Colon (tissue), 2 donors: ENCODE results near the gene DYNLT1.
"Not testable (repeated sequence)": the region's sequence is repeated elsewhere in the genome, so short reads cannot be mapped to it uniquely, and the experiment has no call there.

Source experiments
- FAIRE-seq: peaks from 2 replicates; lab custom pipeline; 2012; peaks lifted over from hg19 to GRCh38; lab: Jason Lieb, UNC
- donor health status: control.
- donor health status: control.

Gene DYNLT1

DNA sequence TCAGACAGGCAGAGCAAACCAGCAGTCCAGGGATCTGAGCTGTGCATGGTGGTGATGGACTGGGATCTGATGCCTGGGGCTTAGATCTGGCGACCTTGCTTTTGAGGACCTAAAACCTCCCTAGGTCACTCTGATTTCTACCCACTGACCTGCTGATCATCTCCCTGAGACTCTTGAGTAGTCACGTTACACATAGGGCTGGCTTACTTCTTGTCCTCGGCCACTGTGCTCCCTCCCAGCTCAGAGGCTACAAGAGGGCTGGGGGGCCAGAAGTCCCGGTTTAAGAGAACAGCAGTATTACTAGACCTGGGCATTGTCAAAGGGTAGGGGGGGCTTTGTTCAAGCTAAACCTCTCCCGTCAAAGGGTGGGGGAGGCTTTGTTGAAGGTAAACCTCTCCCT lies 5.5 kb downstream of the DYNLT1 start:
- no peak for FAIRE-seq

GRCh38 chr6:158638324-158638854 lies 6.2 kb downstream of the DYNLT1 start:
- no peak for FAIRE-seq

GRCh38 chr6:158636778-158637177 lies 7.8 kb downstream of the DYNLT1 start:
- FAIRE-seq: no peak

DNA sequence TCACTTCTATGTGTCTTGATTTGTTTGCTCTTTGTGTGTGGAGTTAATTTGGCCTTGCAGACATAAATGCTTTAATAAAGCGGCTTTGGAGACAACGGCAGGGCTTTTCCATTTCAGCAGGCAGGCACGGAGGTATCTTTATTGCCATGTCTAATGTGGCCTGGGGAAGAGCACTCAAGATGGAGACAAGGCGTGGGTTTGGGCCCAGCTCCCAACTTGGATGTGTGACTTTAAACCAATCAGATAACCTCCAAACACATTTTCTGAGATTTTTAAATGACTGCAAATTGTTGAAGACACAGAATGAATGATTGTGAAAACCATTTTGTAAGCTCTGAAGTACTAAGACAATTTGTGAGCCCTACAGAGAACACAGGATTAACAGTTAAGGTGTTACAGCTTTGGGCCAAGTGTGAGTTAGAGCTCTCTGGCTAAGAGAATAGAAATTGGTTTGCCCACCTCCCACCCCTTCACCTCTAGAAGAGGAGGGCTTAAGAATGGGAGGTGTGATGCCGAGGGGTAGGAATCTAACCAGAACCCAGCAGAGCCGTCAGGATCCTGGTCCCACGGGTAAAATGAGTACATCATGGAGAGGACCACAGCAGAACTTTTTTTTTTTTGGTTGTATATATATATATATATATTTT lies 9.0 kb downstream of the DYNLT1 start:
- FAIRE-seq: no peak

DNA sequence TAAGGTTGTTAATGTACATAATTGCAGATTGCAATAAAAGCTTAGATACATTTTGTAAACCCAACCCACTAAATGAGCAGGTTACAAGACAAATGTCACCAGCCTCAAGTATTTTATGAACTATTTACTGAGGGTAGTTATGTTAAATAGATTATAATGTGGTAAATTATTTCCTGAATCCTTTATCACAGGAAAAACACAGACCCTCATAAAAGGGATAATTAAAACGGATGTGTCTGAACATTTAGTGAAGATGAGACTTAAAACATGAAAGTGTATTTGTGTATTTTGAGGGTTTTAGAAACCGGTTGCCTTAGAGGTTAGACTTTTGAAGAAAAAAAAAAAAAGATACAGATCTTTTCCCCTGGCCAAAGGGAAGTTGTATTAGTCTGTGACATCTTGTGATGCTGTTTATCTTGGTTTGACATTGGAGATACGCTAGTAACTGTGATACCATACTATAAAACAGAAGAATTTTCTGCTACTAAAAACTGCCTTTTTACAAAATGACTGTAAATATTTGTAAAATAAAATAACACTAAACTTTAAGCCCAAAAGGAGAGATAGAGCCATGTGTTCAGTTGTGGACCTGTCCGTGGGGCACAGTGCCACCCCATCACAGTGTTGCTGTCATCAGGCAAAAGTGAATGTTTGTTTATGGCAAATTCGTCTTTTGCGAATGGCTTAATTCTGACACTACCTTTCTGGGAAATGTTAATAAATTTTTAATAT lies 9.7 kb downstream of the DYNLT1 start:
- FAIRE-seq: peak; percentile 14

DNA sequence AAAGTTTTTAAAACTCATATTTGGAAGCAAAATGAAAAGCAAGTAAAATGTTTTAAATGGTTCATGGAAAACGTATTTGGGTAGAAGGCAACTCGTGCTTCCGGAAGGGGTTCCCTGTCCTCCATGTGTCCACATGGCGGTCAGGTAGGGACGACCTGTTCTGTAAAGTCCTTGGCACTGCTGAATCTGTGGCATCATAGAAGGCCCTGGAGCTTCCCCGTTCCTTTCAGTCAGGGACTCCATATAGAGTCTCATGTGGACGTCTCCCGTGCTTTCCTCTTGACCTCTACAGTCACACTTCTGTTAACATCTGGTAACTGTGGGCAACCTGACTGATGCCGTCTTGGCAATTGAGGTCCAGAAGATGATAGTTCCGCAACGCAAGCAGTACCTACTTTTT lies 11.4 kb downstream of the DYNLT1 start:
- no peak for FAIRE-seq

DNA sequence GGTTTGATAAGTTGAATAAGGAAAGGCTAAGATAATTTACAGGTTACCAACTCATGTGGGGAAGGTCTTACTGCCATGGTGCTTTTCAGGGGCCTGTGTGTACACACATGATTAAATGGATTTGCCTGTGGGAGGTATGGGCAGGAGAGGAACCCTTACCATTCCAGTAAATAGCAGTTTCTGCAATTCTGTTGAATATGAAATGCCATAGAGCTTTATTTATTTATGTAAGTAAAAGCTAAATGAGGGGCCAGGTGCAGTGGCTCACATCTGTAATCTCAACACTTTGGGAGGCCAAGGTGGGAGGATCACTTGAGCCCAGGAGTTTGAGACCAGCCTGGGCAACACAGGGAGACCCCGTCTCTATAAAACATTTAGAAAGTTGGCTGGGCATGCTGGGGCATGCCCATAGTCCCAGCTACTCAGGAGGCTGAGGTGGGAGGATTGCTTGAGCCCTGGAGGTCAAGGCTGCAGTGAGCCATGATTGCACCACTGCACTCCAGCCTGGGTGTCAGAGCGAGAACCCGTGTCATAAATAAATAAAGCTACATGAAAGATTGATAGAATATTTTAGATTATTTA lies 11.9 kb downstream of the DYNLT1 start:
- FAIRE-seq: not testable (repeated sequence)

DNA sequence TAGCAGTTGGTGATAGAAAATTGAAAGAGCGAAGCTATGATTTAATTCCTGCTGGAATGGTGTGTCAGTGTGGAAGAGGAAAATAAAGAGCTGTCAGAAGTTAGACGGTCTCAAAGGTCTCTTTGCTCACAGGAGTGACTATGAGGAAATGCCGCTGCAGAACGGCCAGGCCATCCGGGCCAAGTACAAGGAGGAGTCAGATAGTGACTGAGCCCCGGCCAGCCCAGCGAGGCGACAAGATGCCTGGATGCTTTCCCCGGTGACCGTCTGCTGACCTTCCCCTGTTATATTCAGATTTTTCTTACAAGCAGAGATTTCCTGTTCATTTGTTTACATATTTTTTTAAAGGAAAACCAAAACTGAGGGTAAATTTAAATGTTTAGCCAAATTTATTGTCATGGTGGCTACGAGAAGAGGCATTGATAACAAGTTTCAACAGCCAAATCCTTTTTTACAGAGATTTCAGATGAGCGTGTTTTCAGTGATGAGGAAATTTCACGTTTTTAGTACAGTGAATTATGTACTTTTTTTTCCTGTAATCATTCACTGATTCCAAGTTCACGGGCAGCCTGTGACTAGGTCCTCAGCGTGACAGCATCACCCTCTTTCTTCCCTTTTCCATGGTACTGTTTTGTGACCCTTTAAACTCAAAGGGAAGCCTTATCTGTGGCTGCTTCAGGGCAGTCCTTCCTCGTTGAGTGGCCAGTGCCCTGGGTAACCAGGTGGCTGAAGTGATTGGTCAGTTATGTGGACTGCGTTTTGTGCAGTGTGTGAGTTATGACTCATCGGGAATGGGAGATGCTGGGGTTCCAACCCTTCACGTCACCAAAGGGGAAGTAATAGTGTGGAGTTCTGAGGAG lies 12.6 kb downstream of the DYNLT1 start:
- no peak for FAIRE-seq

GRCh38 chr6:158630938-158631616 lies 13.5 kb downstream of the DYNLT1 start:
- FAIRE-seq: no peak

DNA sequence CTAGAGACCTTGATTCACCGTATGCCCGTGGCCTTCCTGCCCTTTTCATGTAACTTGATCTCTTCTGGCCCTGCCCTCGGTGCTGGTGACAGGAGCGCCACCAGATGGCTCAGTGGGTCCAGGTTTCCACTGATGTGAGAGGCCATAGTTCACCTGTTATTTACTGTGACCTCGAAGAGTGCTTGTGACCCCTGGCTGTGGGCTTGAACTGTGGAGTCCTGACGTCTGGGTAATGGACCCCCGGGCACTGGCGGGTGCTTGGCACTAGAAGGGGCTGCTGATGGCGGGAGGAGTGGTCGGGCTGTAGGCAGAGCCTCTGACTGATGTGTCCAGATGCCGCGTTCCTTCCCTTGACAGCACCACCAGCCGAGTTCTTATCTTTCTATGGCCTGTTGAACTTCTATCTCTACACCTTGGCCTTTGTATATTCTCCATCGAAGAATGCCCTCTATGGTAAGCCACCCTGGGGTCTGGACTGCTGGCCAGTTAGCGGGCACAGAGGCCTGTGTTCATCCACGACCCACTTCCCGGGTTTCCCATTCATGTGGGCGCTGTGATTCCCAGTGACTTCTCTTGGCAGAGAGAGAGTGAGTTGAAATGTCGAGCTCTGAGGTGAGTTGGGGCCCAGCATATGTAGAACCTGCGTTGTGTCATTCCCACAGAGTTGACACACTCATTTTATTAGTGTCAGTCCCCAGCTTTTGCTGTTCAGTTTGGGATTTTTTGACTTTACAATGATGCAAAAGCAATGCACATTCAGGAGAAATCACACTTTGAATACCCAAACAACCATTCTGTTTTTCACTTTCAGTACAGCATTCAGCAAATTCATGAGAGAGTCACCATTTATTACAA lies 14.9 kb downstream of the DYNLT1 start:
- FAIRE-seq: no peak

DNA sequence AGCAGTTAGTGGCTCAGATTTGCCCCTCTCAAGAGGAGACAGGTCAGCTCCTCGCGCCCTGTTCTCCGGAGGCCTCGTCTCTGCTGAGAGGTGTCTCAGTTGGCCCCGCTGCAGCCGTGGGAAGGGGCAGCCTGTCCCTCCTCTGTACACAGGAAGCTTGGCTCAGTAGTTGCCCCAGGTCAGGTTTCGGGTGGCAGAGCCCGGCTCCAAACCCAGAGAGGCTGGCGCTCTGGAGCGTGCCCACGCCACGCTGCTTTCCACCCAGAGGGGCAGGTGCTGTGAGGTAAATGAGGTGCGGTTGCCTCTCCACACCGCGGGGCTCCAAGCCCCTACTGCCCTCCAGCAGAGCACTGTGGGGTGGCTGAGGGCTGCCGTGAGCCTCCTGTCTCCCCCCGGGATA lies 16.0 kb downstream of the DYNLT1 start:
- no peak for FAIRE-seq

DNA sequence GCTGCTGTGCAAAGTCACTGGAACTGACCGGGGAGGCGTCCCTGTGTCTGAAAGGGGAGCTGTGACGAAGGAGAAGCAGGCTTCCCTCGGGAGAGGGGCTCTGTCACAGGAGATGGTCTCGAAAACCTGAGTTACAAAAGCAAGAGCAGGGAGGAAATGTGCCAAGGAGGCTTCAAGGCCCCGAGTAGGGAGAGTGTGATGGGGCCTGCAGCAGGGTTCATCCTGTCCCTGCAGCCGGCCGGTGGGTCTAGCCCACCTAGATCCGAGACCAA lies 16.7 kb downstream of the DYNLT1 start:
- no peak for FAIRE-seq

GRCh38 chr6:158627168-158627939 lies 17.2 kb downstream of the DYNLT1 start:
- FAIRE-seq: no peak

DNA sequence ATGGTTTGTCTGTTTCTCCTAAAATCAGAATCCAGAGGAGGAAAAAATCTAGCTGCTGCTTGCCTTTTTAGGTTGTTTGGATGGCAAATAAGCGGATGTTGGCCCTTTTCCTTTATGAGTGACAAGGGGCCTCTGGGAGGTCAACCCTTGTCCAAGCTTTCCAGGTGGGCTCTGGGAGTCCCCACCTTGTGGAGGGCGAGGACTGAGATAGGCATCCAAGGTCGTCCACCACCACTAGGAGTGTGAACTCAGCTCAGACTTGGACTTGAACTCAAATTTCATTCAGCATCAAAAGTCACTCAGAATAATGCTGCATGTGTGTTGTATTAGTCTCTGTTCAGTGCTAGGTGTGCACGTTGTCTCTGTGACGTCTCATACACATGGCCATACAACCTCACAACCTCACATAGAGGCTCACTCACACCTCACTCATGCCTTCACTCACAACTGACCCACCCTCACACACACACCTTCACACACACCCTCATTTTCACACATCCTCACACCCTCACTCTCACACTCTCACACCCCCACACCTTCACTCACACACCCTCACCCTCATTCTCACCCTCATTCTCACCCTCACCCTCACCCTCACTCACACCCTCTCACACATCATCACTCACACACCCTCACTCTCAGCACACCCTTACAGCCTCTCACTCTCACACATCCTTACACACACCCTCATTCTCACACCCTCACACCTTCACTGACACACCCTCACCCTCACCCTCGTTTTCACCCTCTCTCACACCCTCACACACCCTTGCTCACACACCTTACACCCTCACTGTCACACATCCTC lies 18.0 kb downstream of the DYNLT1 start:
- no peak for FAIRE-seq

DNA sequence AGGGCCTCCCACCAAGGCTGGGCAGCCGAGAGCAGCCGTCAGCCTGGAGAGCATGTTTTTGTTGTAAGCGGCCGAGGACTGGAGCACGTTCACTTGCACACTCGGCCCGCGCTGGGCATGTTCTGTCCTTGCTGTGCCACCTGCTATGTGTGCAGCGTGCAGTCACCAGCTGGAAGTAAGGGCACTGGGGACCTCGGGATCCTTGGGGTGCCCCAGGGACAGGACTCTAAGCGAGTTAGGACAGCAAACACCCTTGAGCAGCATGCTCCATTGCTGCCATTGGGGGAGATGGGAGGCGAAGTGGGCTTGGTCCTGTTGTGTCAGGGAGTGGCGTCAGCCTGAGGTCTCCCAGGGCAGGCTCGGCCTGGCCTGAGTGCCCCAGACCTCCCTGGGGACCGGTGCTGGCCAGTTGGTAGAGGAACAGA lies 18.6 kb downstream of the DYNLT1 start:
- no peak for FAIRE-seq

- no peak for FAIRE-seq
These were observed 19.6 kb downstream of the DYNLT1 start for GRCh38 chr6:158624684-158625682.

DNA sequence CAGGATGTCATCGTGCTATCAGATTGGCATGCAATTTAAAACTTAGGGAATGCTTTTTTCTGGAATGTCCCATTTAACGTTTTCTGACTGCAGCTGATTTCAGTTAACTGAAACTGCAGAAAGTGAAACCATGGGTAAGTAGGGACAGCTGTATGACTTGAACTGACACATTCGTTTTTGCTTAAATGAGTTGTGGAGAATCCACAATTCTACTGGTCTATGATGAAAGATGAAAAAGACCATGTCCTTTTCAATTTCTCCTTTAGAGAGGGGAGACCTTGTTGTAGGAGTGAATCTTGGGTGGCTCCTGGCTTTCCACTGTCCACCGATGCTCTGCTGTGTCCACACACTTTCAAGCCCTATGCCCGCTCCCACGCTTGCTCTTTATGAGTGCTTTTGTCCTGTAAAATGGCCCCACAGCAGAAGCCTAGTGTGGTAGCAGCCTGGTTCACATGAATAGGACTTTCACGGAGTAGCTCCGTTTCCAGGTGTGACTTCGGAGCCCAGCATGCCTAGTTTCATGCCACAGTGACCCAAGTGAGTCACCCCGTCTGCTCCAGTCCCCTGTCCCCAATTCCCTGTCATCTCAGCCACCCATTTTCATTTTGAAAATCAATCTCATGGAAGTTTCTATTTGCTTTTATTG lies 21.9 kb downstream of the DYNLT1 start:
- no peak for FAIRE-seq
